ENCODE data around the gene HMGA1.

DNA sequence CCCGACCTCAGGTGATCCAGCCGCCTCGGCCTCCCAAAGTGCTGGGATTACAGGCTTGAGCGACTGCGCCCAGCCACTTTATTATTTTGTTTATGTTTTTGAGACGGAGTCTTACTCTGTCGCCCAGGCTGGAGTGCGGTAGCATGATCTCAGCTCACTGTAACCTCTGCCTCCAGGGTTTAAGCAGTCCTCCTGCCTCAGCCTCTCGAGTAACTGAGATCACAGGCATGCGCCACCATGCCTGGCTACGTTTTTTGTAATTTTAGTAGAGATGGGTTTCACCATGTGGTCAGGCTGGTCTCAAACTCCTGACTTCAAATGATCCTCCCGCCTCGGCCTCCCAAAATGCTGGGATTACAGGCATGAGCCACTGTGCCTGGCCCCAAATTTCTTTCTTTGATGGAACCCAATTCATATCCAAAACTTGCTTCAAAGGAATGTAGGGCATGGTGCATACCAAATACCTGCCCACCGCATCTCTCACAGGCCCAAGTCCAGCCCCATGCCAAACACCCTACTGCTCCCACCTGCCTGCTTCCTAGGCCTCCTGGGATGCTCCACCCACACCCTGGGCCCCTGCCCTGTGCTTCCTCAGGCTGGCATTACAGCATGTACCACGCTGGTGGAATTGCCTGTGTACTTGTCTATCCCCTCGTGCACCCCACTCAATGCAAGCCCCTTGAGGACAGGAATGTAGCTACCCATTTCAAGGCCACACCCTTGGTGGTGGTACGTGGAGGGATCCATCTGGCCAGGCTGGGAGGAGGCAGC is 4.9 kb upstream of the HMGA1 start:
- TF ChIP-seq, protein P1, sequence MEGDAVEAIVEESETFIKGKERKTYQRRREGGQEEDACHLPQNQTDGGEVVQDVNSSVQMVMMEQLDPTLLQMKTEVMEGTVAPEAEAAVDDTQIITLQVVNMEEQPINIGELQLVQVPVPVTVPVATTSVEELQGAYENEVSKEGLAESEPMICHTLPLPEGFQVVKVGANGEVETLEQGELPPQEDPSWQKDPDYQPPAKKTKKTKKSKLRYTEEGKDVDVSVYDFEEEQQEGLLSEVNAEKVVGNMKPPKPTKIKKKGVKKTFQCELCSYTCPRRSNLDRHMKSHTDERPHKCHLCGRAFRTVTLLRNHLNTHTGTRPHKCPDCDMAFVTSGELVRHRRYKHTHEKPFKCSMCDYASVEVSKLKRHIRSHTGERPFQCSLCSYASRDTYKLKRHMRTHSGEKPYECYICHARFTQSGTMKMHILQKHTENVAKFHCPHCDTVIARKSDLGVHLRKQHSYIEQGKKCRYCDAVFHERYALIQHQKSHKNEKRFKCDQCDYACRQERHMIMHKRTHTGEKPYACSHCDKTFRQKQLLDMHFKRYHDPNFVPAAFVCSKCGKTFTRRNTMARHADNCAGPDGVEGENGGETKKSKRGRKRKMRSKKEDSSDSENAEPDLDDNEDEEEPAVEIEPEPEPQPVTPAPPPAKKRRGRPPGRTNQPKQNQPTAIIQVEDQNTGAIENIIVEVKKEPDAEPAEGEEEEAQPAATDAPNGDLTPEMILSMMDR (IDR thresholded peaks at IDR 0.05; ENCODE audit: low read depth, low read length), result no peak
- TF ChIP-seq POLR2A (IDR thresholded peaks at IDR 0.05; ENCODE audit: extremely low read depth, insufficient read length), result no peak
- TF ChIP-seq, protein P2, sequence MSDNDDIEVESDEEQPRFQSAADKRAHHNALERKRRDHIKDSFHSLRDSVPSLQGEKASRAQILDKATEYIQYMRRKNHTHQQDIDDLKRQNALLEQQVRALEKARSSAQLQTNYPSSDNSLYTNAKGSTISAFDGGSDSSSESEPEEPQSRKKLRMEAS (IDR thresholded peaks at IDR 0.05; ENCODE audit: low read depth, low read length), result no peak
- TF ChIP-seq MYC (IDR thresholded peaks at IDR 0.05; ENCODE audit: low read depth, low read length), result no peak
